ENCODE results near the gene NUDT3. TPM values are rescaled to one million over a fixed set of nuclear protein-coding genes. Genes with fewer than 3 reads are reported as not detected.

NUDT3 gene
- total and polyA plus RNA-seq, 9 of the 15 experiments (the other 6 are each of a cell fraction or from before 2014, with no cell fraction given): 5.4 to 81.2 (median 56.4) TPM

DNA sequence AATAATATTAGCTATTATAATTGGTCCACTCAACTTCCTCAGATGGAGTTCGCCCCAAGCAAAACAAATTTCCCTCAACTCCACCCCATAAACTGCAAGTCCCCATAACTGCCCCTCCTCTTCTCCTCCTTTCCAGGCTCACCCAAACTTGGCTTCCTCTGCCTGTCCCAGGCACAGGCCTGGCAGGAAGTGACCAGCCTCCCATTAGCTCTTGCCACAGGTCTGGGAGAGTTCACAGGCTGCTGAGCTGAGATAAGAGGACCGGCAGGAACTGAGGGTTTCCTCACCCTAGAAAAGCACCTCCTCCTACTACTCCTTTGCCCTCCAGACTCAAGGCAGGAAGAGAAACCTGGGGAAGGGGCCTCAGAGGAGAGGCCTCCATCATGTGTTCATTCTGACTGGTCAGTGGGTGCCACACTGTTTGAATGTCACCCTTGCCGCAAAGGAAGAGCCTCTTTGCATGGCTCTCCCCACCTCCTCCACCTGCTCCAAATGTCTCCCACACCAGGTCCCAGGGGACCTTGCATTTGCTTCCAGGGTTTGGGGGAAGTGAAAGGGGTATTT lies 119.1 kb downstream of the NUDT3 start (continued):
- TF ChIP-seq, protein P1, sequence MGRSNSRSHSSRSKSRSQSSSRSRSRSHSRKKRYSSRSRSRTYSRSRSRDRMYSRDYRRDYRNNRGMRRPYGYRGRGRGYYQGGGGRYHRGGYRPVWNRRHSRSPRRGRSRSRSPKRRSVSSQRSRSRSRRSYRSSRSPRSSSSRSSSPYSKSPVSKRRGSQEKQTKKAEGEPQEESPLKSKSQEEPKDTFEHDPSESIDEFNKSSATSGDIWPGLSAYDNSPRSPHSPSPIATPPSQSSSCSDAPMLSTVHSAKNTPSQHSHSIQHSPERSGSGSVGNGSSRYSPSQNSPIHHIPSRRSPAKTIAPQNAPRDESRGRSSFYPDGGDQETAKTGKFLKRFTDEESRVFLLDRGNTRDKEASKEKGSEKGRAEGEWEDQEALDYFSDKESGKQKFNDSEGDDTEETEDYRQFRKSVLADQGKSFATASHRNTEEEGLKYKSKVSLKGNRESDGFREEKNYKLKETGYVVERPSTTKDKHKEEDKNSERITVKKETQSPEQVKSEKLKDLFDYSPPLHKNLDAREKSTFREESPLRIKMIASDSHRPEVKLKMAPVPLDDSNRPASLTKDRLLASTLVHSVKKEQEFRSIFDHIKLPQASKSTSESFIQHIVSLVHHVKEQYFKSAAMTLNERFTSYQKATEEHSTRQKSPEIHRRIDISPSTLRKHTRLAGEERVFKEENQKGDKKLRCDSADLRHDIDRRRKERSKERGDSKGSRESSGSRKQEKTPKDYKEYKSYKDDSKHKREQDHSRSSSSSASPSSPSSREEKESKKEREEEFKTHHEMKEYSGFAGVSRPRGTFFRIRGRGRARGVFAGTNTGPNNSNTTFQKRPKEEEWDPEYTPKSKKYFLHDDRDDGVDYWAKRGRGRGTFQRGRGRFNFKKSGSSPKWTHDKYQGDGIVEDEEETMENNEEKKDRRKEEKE (IDR thresholded peaks at IDR 0.05; ENCODE audit: borderline replicate concordance in 1 of 2, control insufficient read depth in 1 of 2, low read depth in 2 of 2, low read length in 1 of 2): 0 out of 4 replicates have a peak, but pooled peaks of 1 of the 2 experiments have one; percentile 67
- TF ChIP-seq ZNF584 (CRISPR knock-in tag; IDR thresholded peaks at IDR 0.05; ENCODE audit: low read depth): peak; percentile 85
- TF ChIP-seq, protein P2, sequence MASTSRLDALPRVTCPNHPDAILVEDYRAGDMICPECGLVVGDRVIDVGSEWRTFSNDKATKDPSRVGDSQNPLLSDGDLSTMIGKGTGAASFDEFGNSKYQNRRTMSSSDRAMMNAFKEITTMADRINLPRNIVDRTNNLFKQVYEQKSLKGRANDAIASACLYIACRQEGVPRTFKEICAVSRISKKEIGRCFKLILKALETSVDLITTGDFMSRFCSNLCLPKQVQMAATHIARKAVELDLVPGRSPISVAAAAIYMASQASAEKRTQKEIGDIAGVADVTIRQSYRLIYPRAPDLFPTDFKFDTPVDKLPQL (IDR thresholded peaks at IDR 0.05; ENCODE audit: extremely low read depth, insufficient read length): no peak
- TF ChIP-seq CTBP1 (IDR thresholded peaks at IDR 0.05; ENCODE audit: borderline replicate concordance): peak; percentile 91
- TF ChIP-seq RB1 (IDR thresholded peaks at IDR 0.05; ENCODE audit: low read depth): no peak
- TF ChIP-seq NFYB (IDR thresholded peaks at IDR 0.05; ENCODE audit: extremely low read depth, insufficient read length): no peak
- TF ChIP-seq BDP1 (IDR thresholded peaks at IDR 0.05; ENCODE audit: insufficient read depth, insufficient read length): no peak
- 0 out of 2 replicates have a peak, but pooled peaks have one; percentile 45 for TF ChIP-seq BACH1 (tag; IDR thresholded peaks at IDR 0.05)
- TF ChIP-seq ZNF75A (CRISPR knock-in tag; IDR thresholded peaks at IDR 0.05): no peak
- TF ChIP-seq ELK1 (CRISPR knock-in tag; IDR thresholded peaks at IDR 0.05): no peak
- TF ChIP-seq HDAC3 (IDR thresholded peaks at IDR 0.05; ENCODE audit: borderline replicate concordance, partially characterized antibody): peak; percentile 85
- TF ChIP-seq, protein P3, sequence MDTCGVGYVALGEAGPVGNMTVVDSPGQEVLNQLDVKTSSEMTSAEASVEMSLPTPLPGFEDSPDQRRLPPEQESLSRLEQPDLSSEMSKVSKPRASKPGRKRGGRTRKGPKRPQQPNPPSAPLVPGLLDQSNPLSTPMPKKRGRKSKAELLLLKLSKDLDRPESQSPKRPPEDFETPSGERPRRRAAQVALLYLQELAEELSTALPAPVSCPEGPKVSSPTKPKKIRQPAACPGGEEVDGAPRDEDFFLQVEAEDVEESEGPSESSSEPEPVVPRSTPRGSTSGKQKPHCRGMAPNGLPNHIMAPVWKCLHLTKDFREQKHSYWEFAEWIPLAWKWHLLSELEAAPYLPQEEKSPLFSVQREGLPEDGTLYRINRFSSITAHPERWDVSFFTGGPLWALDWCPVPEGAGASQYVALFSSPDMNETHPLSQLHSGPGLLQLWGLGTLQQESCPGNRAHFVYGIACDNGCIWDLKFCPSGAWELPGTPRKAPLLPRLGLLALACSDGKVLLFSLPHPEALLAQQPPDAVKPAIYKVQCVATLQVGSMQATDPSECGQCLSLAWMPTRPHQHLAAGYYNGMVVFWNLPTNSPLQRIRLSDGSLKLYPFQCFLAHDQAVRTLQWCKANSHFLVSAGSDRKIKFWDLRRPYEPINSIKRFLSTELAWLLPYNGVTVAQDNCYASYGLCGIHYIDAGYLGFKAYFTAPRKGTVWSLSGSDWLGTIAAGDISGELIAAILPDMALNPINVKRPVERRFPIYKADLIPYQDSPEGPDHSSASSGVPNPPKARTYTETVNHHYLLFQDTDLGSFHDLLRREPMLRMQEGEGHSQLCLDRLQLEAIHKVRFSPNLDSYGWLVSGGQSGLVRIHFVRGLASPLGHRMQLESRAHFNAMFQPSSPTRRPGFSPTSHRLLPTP (IDR thresholded peaks at IDR 0.05; ENCODE audit: borderline replicate concordance, extremely low read depth, insufficient read length): no peak
- TF ChIP-seq DMBX1 (CRISPR knock-in tag; IDR thresholded peaks at IDR 0.05; ENCODE audit: borderline replicate concordance): peak; percentile 95
- TF ChIP-seq ZNF740 (CRISPR knock-in tag; IDR thresholded peaks at IDR 0.05): no peak
- no peak for TF ChIP-seq ZNF740 (tag; IDR thresholded peaks at IDR 0.05)
- peak; percentile 81; the same call in 1 of the 2 replicates for TF ChIP-seq CC2D1A (IDR thresholded peaks at IDR 0.05)
- TF ChIP-seq ZNF668 (CRISPR knock-in tag; IDR thresholded peaks at IDR 0.05): 0 out of 2 replicates have a peak, but pooled peaks have one; percentile 23
- TF ChIP-seq SMC3 (conservative IDR thresholded peaks at IDR 0.05; ENCODE audit: insufficient read depth, low read depth, low read length): peak; percentile 23; the same call in 1 of the 2 replicates
- peak; percentile 27; the same call in 1 of the 2 replicates for TF ChIP-seq ZNF354B (CRISPR knock-in tag; IDR thresholded peaks at IDR 0.05)
